Heart right ventricle (tissue), 16 donors: Measurements from ENCODE around the gene ENOX1. TPM values are rescaled to one million over a fixed set of nuclear protein-coding genes. Genes with fewer than 3 reads are reported as not detected.

Experiments used
- ATAC-seq, 8 donors: fragments of 200-7000 bp; cut with Tn5 transposase; one replicate each; pipeline ENCODE4 v1.9.1; 2020; ENCODE audit warnings: mild to moderate bottlenecking in 8 of 8, moderate library complexity in 8 of 8, moderate number of reproducible peaks in 1 of 8
- DNase-seq, 2 donors: peaks; one replicate each; pipeline ENCODE4 v3.0.0-alpha.2; 2020
- H3K27ac ChIP-seq, 10 donors: fragments of 200-600 bp; sonication (generic) in 2 of 10; one replicate each; pipeline versions ENCODE4 v1.5.0 to v1.8.0; 2020 to 2022; ENCODE audit warnings: mild to moderate bottlenecking in 3 of 10
- H3K27me3 ChIP-seq, 7 donors: fragments of 200-600 bp; one replicate each; pipeline ENCODE4 v1.8.0; 2021 to 2022; ENCODE audit warnings: mild to moderate bottlenecking in 2 of 7
- H3K36me3 ChIP-seq, 9 donors: fragments of 200-600 bp; sonication (generic) in 1 of 9; one replicate each; pipeline versions ENCODE4 v1.5.0 to v1.8.0; 2020 to 2022; ENCODE audit warnings: mild to moderate bottlenecking in 2 of 9
- H3K4me1 ChIP-seq, 9 donors: fragments of 200-600 bp; sonication (generic) in 1 of 9; one replicate each; pipeline versions ENCODE4 v1.5.0 to v1.8.0; 2020 to 2022; ENCODE audit warnings: mild to moderate bottlenecking in 4 of 9
- H3K4me3 ChIP-seq, 10 donors: fragments of 200-600 bp; sonication (generic) in 2 of 10; one replicate each; pipeline versions ENCODE4 v1.5.0 to v1.8.0; 2020 to 2022; ENCODE audit warnings: mild to moderate bottlenecking in 7 of 10, moderate library complexity in 2 of 10
- H3K9me3 ChIP-seq, 11 donors: fragments of 200-600 bp in 10 of 11; sonication (generic) in 2 of 11; one replicate each; pipeline versions ENCODE4 v1.5.0 to v1.8.0; 2013 to 2022; ENCODE audit warnings: mild to moderate bottlenecking in 2 of 11, control low read depth in 1 of 11, moderate library complexity in 1 of 11
- CTCF ChIP-seq, 9 donors: fragments of 200-600 bp; sonication (generic) in 2 of 9; IDR thresholded peaks; one replicate each; pipeline versions ENCODE4 v1.5.0 to v1.8.0; 2021 to 2022; ENCODE audit warnings: antibody characterized with exemption in 9 of 9, mild to moderate bottlenecking in 5 of 9, moderate library complexity in 1 of 9
- WGBS, 2 donors: extraction: QIAGEN DNeasy Blood & Tissue Kit; methylation state at CpG; one replicate each; pipeline ENCODE4 v1.1.7; 2013; ENCODE audit warnings: inconsistent platforms in 1 of 2; 5-methylcytosine and 5-hydroxymethylcytosine counted together
- intact Hi-C, 10 donors: fragments of 100-400 bp; cut with DNase I; formaldehyde crosslinking; loops; one replicate each; pipeline versions ENCODE4 v1.11.1 to v1.14.2; 2022
- polyA plus RNA-seq, 2 donors: library from polyadenylated mRNA; stranded (reverse); fragments of 200-250 nt; gene quantifications; one replicate each; pipeline ENCODE4 v1.2.3, GENCODE V29; 2013
- total RNA-seq, 10 donors: library from RNA; stranded (reverse); fragmentation: NEBNext Ultra II Directional in 3 of 10; extraction: Animal tissue kit (Norgen Biotek cat#: 25700) in 3 of 10; gene quantifications; one replicate each; pipeline versions ENCODE4 v1.2.1 to v1.2.4, GENCODE V29; 2021 to 2023
- donor health status: Arrhythmogenic right ventricular cardiomyopathy.
- donor health status: ischemic (EF 13 %, LVEDD 7.1; RV severe dilation, severe dysfunction).
- donor health status: healthy with polysubstance abuse.
- donor health status: DM: no; HTN: yes; CAD: no.
- donor health status: DM: no; HTN: no; CAD: no.
- donor health status: ischemic (EF 25% LVEDD 6.9; RV normal size, moderate dysfunction).
- donor health status: ischemic (EF 25% LVEDD 5.7; RV mildly dilated, moderate dysfunction).
- donor health status: healthy.
- donor health status: DM: yes; HTN: yes; CAD: no.
- donor health status: Ischemic cardiomyopathy.
- donor health status: ischemic (EF 35%, LVEDD 5.7; RV mildly dilated, moderate dysfunction).
- donor health status: nonischemic (EF 11% LVEDD 7.7; RV severe dilation, severe dysfunction).
- donor health status: DM: yes; HTN: yes; CAD: no.
- donor health status: PGD.
- donor health status: ischemic (EF 29% LVEDD 5.4; RV normal size, mild dysfunction).
- donor health status: nonischemic (EF 23%, LVEDD 6.1; RV moderate dilation, normal function).

Gene ENOX1
- total and polyA plus RNA-seq, 12 donors, result 2.0 to 10.4 (median 7.1) TPM

GRCh38 chr13:43433691-43434141 lies 353.1 kb downstream of the ENOX1 start:
- ATAC-seq (peak in 7 of 8 donors; percentile 14 to 66 (median 49)), DNase-seq (no peak)
- WGBS, 2 donors, result 77 to 88% methylated on average over 1 of the region's 1 CpG
- Histone ChIP-seq H3K27ac (peak overlapping the region in 4 of 10 donors; percentile 3 to 33 (median 21)), H3K4me3 (no peak overlapping the region), H3K36me3 (no peaks in the 10 kb centered on the region), H3K9me3 (no peaks in the 10 kb centered on the region), H3K27me3 (no peaks in the 10 kb centered on the region), H3K4me1 (peaks cover 0 to 28% (median 9%) of the 10 kb centered on the region in 9 donors)
- intact Hi-C loops, result no loop called here
- no peak for TF ChIP-seq CTCF (IDR thresholded peaks at IDR 0.05)

GRCh38 chr13:43432958-43433357 lies 353.8 kb downstream of the ENOX1 start:
- Histone ChIP-seq H3K27me3 (no peaks in the 10 kb centered on the region), H3K27ac (peak overlapping the region in 3 of 10 donors; percentile 1 to 10 (median 4)), H3K4me1 (peaks cover 0 to 28% (median 9%) of the 10 kb centered on the region in 9 donors), H3K4me3 (no peak overlapping the region), H3K9me3 (no peaks in the 10 kb centered on the region), H3K36me3 (no peaks in the 10 kb centered on the region)
- DNase-seq, result peak in 1 of 2 donors; percentile 18
- intact Hi-C loops, result no loop called here
- 61 to 62% methylated on average over 5 of the region's 5 CpGs for WGBS, 2 donors
- no peak for TF ChIP-seq CTCF (IDR thresholded peaks at IDR 0.05)
- peak in 7 of 8 donors; percentile 25 to 65 (median 50) for ATAC-seq

- Histone ChIP-seq H3K27me3 (no peaks in the 10 kb centered on the region), H3K4me3 (no peak overlapping the region), H3K36me3 (no peaks in the 10 kb centered on the region), H3K27ac (no peak overlapping the region), H3K9me3 (no peaks in the 10 kb centered on the region), H3K4me1 (peaks cover 0 to 28% (median 9%) of the 10 kb centered on the region in 9 donors)
- no peak for TF ChIP-seq CTCF (IDR thresholded peaks at IDR 0.05)
- intact Hi-C loops, result no loop called here
- 84 to 86% methylated on average over 8 of the region's 8 CpGs for WGBS, 2 donors
- DNase-seq (no peak), ATAC-seq (peak in 1 of 8 donors; percentile 18)
Measured at GRCh38 chr13:43431841-43432240, 354.9 kb downstream of the ENOX1 start.

GRCh38 chr13:43431290-43431716 lies 355.5 kb downstream of the ENOX1 start:
- H3K4me3 ChIP-seq, result no peak overlapping the region
- intact Hi-C loops, result no loop called here
- 69 to 70% methylated on average over 4 of the region's 4 CpGs for WGBS, 2 donors
- ATAC-seq (peak in 2 of 8 donors; percentile 28 to 39), DNase-seq (no peak)
- no peaks in the 10 kb centered on the region for H3K27me3 ChIP-seq
- no peak overlapping the region for H3K27ac ChIP-seq
- H3K9me3 ChIP-seq, result no peaks in the 10 kb centered on the region
- peaks cover 0 to 28% (median 9%) of the 10 kb centered on the region in 9 donors for H3K4me1 ChIP-seq
- no peak for TF ChIP-seq CTCF (IDR thresholded peaks at IDR 0.05)
- no peaks in the 10 kb centered on the region for H3K36me3 ChIP-seq
